GM19239 (cell line): ENCODE data around the gene ITPR2.
A peak's percentile ranks its signal among the peaks of the same experiment; 100 is the strongest.
"Not testable (repeated sequence)": the region's sequence is repeated elsewhere in the genome, so short reads cannot be mapped to it uniquely, and the experiment has no call there.

Experiments used
- DNase-seq: peaks from one replicate; pipeline ENCODE4 v3.0.0; 2011; ENCODE audit warnings: low spot score; ENCODE audit not compliant: insufficient read length
- FAIRE-seq: peaks from 2 replicates; lab custom pipeline; 2011; peaks lifted over from hg19 to GRCh38; lab: Jason Lieb, UNC

Gene ITPR2

GRCh38 chr12:26694402-26694801 lies 138.6 kb downstream of the ITPR2 start:
- no peak for FAIRE-seq
- DNase-seq, result no peak

GRCh38 chr12:26692407-26692806 lies 140.6 kb downstream of the ITPR2 start:
- DNase-seq (no peak), FAIRE-seq (no peak)

- DNase-seq, result no peak
- no peak for FAIRE-seq
These were observed 141.6 kb downstream of the ITPR2 start for GRCh38 chr12:26691234-26691970.

GRCh38 chr12:26690601-26691000 lies 142.4 kb downstream of the ITPR2 start:
- no peak for FAIRE-seq
- no peak for DNase-seq

GRCh38 chr12:26689281-26689841 lies 143.6 kb downstream of the ITPR2 start:
- DNase-seq, result no peak

GRCh38 chr12:26688344-26688904 lies 144.6 kb downstream of the ITPR2 start:
- FAIRE-seq (no peak), DNase-seq (no peak)

More at GRCh38 chr12:26689281-26689841, 143.6 kb downstream of the ITPR2 start:
- no peak for FAIRE-seq

- DNase-seq, result no peak
- FAIRE-seq, result no peak
These were observed 146.6 kb downstream of the ITPR2 start for GRCh38 chr12:26686408-26686807.

- DNase-seq (no peak), FAIRE-seq (no peak)
These were observed 148.9 kb downstream of the ITPR2 start for GRCh38 chr12:26684101-26684500.

GRCh38 chr12:26683443-26683842 lies 149.6 kb downstream of the ITPR2 start:
- FAIRE-seq (no peak), DNase-seq (no peak)

- FAIRE-seq (no peak), DNase-seq (no peak)
These were observed 152.1 kb downstream of the ITPR2 start for GRCh38 chr12:26680727-26681455.

GRCh38 chr12:26678697-26679660 lies 154.0 kb downstream of the ITPR2 start:
- FAIRE-seq, result peak; percentile 74
- no peak for DNase-seq

GRCh38 chr12:26671487-26671886 lies 161.5 kb downstream of the ITPR2 start:
- not testable (repeated sequence) for FAIRE-seq, DNase-seq

- no peak for DNase-seq
- FAIRE-seq, result no peak
These were observed 164.1 kb downstream of the ITPR2 start for GRCh38 chr12:26668847-26669246.

GRCh38 chr12:26668230-26668629 lies 164.8 kb downstream of the ITPR2 start:
- no peak for DNase-seq
- peak; percentile 14 for FAIRE-seq

- DNase-seq (no peak), FAIRE-seq (no peak)
These were observed 166.7 kb downstream of the ITPR2 start for GRCh38 chr12:26666286-26666685.

GRCh38 chr12:26661399-26661798 lies 171.6 kb downstream of the ITPR2 start:
- FAIRE-seq, result no peak

GRCh38 chr12:26659930-26660329 lies 173.1 kb downstream of the ITPR2 start:
- FAIRE-seq (no peak), DNase-seq (no peak)

More at GRCh38 chr12:26661399-26661798, 171.6 kb downstream of the ITPR2 start:
- no peak for DNase-seq

GRCh38 chr12:26658991-26659390 lies 174.0 kb downstream of the ITPR2 start:
- no peak for DNase-seq
- no peak for FAIRE-seq

GRCh38 chr12:26654623-26655022 lies 178.4 kb downstream of the ITPR2 start:
- no peak for FAIRE-seq

More at GRCh38 chr12:26654623-26655022, 178.4 kb downstream of the ITPR2 start:
- DNase-seq, result no peak
